Stimulated activated memory B cell treated with anti-CD40 and anti-IgM and Interleukin-4, amounts not matched to agents 10 μg/mL and 1 μg/mL and 100 μg/mL, for 72 hours (primary cell): ENCODE measurements around the gene C4orf36.

ENCODE experiments used
- ATAC-seq: fragments of 150-1000 bp; cut with Tn5 transposase; 2 replicates; pipeline ENCODE4 v1.10.0; 2021
- H3K27ac Mint-ChIP-seq: one replicate; pipeline ENCODE4 v1.8.0; 2022; ENCODE audit warnings: mild to moderate bottlenecking, mixed read lengths
- H3K27me3 Mint-ChIP-seq: one replicate; pipeline ENCODE4 v1.8.0; 2022; ENCODE audit warnings: mixed read lengths
- H3K36me3 Mint-ChIP-seq: one replicate; pipeline ENCODE4 v1.8.0; 2022; ENCODE audit warnings: mixed read lengths
- H3K4me1 Mint-ChIP-seq: one replicate; pipeline ENCODE4 v1.8.0; 2022; ENCODE audit warnings: mixed read lengths
- H3K4me3 Mint-ChIP-seq: one replicate; pipeline ENCODE4 v1.8.0; 2022; ENCODE audit warnings: mild to moderate bottlenecking, moderate library complexity, mixed read lengths
- H3K9me3 Mint-ChIP-seq: one replicate; pipeline ENCODE4 v1.8.0; 2022; ENCODE audit warnings: mixed read lengths

C4orf36 gene, protein sequence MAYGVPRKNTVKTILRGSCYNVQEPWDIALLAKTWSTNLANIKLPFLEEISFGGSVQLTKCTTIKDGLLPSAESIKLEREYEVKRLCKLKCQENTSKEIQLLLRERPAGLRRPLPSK

GRCh38 chr4:86891762-86892635 is at the start of gene C4orf36:
C4orf36 (minus strand) TSS chr4:86892422; CDS start chr4:86891520, 902 bp downstream.
- peaks cover 5% of the 10 kb centered on the region for H3K4me1 Mint-ChIP-seq
- H3K36me3 Mint-ChIP-seq, result no peaks in the 10 kb centered on the region
- H3K4me3 Mint-ChIP-seq, result peak within 1 kb of the TSS; percentile 65
- ATAC-seq, result peak; percentile 71
- H3K9me3 Mint-ChIP-seq, result no peaks in the 10 kb centered on the region
- H3K27me3 Mint-ChIP-seq, result peaks cover 36% of the 10 kb centered on the region
- H3K27ac Mint-ChIP-seq, result no peak within 1 kb of the TSS

DNA sequence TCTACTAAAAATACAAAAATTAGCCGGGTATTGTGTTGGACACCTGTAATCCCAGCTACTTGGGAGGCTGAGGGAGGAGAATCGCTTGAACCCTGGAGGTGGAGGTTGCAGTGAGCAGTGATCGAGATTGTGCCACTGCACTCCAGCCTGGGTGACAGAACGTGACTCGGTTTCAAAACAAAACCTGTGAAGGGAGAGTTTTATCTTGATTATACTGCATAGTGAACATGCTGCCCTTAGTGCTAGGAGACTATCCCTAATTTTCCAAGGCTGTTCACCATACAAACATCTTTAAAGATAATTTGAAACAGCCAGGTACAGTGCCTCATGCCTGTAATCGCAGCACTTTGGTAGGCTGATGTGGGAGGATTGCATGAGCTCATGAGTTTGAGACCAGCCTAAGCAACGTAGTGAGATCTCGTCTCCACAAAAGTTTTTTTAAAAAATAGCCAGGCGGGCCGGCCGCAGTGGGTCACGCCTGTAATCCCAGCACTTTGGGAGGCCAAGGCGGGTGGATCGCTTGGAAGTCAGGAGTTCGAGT is 48.8 kb upstream of the C4orf36 start:
- Mint-ChIP-seq H3K4me1 (peaks cover 72% of the 10 kb centered on the region), H3K4me3 (no peak overlapping the region), H3K27me3 (no peaks in the 10 kb centered on the region), H3K27ac (no peak overlapping the region), H3K36me3 (no peaks in the 10 kb centered on the region), H3K9me3 (no peaks in the 10 kb centered on the region)
- no peak for ATAC-seq

DNA sequence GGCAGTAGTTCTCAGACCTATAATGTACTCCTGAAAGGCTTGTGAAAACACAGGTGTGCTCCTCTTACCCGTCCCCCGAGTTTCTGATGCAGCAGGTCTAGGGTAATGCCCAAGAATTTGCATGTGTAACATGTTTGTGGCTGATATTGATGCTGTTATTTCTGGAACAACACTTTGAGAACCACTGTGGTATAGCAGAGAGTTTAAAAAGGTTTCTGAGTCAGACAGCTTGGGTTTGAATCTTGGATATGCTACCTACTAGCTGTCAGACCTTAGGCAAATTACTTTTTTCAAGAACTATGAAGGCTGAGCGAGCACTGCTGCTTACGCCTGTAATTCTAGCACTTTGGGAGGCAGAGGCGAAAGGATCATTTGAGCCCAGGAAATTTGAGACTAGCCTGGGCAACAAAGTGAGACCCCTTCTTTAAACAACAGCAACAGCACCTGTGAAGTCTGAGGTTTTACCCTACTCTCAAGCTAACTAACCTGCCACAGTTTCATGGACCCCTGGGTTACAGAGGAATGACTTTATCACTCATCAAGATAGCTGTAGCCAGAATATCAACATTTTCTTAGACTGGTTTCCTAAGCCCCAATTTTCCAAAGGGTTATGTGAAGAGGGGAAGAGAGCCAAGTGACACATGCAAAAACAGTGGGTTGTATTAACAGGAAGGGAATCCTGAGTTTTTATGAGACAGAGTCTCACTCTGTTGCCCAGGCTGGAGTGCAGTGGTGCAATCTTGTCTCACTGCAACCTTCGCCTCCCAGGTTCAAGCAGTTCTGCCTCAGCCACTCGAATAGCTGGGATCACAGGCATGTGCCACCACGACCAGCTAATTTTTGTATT is 47.7 kb upstream of the C4orf36 start:
- Mint-ChIP-seq H3K9me3 (no peaks in the 10 kb centered on the region), H3K36me3 (no peaks in the 10 kb centered on the region), H3K4me3 (peak overlapping the region; percentile 40), H3K4me1 (peaks cover 69% of the 10 kb centered on the region), H3K27ac (peak overlapping the region; percentile 69), H3K27me3 (no peaks in the 10 kb centered on the region)
- peak; percentile 80 for ATAC-seq

- Mint-ChIP-seq H3K27me3 (no peaks in the 10 kb centered on the region), H3K4me3 (peak overlapping the region; percentile 40), H3K27ac (peak overlapping the region; percentile 69), H3K4me1 (peaks cover 65% of the 10 kb centered on the region), H3K36me3 (no peaks in the 10 kb centered on the region), H3K9me3 (no peaks in the 10 kb centered on the region)
- ATAC-seq, result no peak
Measured at GRCh38 chr4:86938771-86939520, 46.7 kb upstream of the C4orf36 start.

DNA sequence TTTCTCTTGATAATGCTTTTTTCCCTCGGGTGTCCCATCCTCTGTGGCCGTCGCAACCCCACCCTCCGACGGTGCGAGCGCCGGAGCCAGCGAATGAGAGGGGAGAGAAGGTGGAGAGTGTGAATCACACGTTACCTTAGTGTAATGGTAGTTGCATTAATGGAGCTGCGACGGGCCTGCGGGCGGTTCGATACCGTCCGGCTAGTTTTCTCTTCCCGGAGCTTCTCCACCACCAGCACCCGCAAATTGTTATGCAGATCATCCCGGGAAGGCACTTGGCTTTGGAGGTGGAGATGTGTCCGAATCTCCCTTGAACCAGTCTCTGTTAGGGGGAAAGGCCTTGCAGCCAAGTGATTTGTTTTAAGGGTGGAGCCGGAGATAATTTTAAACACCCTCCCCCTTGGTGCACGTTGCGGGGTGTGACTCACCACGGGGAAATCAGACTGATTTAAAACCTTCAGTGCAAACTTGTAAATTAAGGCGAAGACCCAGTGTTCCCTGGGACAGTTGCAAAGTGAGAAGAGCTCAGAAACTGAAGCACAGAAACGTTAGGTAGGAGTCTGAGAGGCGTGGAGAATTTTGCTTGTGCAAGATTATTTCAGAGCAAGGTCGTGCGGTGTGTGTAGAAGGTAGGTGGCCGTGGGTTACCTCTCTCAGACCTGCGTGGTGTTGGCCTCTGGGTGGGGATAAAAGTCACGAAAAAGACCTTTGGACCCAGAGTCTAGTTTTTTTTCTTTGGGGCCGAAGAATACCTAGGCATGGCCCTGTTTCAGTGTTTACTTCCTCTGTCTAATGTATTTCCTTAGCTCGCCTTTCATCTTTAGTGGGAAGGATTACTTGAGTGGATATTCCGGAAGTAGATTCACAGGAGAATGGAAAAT is 43.9 kb upstream of the C4orf36 start:
- ATAC-seq, result peak; percentile 68
- Mint-ChIP-seq H3K36me3 (peaks cover 3% of the 10 kb centered on the region), H3K27ac (peak overlapping the region; percentile 86)

DNA sequence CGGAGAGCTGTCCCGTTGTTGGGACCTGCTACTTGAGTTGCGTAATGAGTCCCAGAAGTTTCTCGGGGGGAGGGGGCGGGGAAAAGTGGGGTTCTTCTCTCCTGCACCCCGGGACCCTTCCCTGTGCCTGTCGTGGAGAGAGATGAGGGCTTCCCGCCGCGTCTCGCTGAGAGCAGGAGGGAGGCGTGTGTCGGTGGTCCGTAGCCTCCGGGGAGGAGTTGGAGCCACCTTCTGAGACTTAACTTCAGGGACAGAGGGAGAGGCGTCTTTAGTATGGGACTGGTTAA is 43.3 kb upstream of the C4orf36 start:
- Mint-ChIP-seq H3K9me3 (no peaks in the 10 kb centered on the region), H3K27ac (peak overlapping the region; percentile 86), H3K4me3 (peak overlapping the region; percentile 92), H3K27me3 (no peaks in the 10 kb centered on the region), H3K36me3 (peaks cover 6% of the 10 kb centered on the region), H3K4me1 (peaks cover 56% of the 10 kb centered on the region)
- ATAC-seq, result no peak

More for the DNA sequence above, 43.9 kb upstream of the C4orf36 start:
- Mint-ChIP-seq H3K27me3 (no peaks in the 10 kb centered on the region), H3K4me3 (peak overlapping the region; percentile 92), H3K4me1 (peaks cover 60% of the 10 kb centered on the region), H3K9me3 (no peaks in the 10 kb centered on the region)

DNA sequence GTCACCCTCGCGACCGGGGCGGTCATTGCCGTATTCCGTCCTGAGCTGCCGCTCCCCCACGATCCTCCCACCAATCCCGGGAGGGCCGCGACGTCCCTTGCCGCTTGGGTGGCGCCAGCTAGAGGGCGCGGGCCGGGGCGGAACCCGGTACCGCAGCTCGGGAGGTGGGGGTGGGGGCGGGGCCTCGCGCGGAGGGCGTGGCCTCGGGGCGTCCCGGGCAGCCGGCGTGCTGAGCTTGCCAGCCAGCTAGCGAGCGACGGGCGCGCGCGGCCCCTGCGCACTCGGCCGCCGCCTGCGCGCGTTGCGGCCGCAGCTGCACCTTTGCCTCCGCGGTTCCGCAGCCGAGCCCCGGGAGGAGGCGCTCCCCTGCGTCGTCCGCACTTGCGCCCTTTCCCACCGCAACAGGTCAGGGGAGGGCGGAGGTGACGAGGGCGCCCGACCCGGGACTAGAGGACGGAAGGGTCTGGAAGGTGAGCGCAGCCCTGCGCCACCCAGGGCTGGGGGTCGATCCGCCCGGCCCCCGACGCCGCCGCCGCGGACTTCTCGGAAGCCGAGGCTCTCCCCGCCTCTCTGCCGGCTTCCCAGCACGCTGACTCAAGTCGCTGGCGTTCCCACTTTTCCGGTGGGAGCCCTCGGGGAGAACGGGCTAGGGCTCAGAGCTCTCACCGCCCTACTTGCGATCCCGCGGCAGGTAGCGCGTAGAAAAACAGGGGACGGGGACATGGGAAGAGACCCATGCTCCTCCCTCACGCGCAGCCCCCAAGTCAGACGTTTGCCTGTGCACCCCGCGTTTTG is 42.7 kb upstream of the C4orf36 start, which contains the start of gene AFF1:
Gene AFF1 (plus strand): TSS at position 241 of the 795 bp plus-strand sequence. CDS start 13,523 bp downstream, outside the sequence.
- peak within 1 kb of the TSS; percentile 86 for H3K27ac Mint-ChIP-seq
- H3K4me3 Mint-ChIP-seq, result peak within 1 kb of the TSS; percentile 92
- no peaks in the 10 kb centered on the region for H3K27me3 Mint-ChIP-seq
- ATAC-seq, result peak; percentile 87
- peaks cover 10% of the 10 kb centered on the region for H3K36me3 Mint-ChIP-seq
- no peaks in the 10 kb centered on the region for H3K9me3 Mint-ChIP-seq
- H3K4me1 Mint-ChIP-seq, result peaks cover 54% of the 10 kb centered on the region

GRCh38 chr4:86934147-86934770 is 42.0 kb upstream of the C4orf36 start:
- ATAC-seq, result no peak
- Mint-ChIP-seq H3K36me3 (peaks cover 15% of the 10 kb centered on the region), H3K4me3 (peak overlapping the region; percentile 87), H3K27ac (peak overlapping the region; percentile 86), H3K27me3 (no peaks in the 10 kb centered on the region), H3K4me1 (peaks cover 53% of the 10 kb centered on the region), H3K9me3 (no peaks in the 10 kb centered on the region)

GRCh38 chr4:86928400-86929255 is 36.4 kb upstream of the C4orf36 start:
- Mint-ChIP-seq H3K27me3 (no peaks in the 10 kb centered on the region), H3K9me3 (no peaks in the 10 kb centered on the region), H3K4me1 (peaks cover 30% of the 10 kb centered on the region), H3K27ac (peak overlapping the region; percentile 48), H3K36me3 (peaks cover 15% of the 10 kb centered on the region), H3K4me3 (no peak overlapping the region)
- ATAC-seq, result peak; percentile 61

DNA sequence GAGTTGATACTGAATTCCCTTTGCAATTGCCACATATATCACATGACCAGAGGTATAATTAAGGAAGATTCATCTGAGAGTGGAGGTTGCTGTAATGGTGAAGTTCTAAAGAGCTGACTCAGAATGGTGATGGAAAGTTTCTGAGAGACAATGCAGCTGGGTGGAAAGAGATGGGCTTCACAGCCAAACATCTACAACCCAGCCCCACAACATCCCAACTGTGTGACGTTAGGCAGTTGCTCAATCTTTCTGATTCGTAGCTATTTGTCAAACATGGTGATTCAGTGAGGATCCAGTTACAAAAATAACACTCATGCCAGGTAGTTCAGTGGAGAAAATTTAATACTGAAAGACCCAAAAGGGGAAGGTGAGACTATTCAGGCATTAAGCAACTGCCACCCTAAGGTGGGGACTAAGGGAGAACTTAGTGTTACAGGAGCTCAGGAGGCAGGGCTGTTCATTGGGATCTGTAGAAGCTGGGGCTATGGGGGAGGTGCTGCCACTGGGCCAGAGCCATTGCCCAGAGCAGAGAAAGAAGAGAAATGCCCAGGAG is 35.7 kb upstream of the C4orf36 start:
- Mint-ChIP-seq H3K9me3 (no peaks in the 10 kb centered on the region), H3K4me1 (peaks cover 28% of the 10 kb centered on the region), H3K36me3 (peaks cover 15% of the 10 kb centered on the region), H3K4me3 (peak overlapping the region; percentile 55), H3K27ac (peak overlapping the region; percentile 48), H3K27me3 (no peaks in the 10 kb centered on the region)
- ATAC-seq, result peak; percentile 63

GRCh38 chr4:86926435-86927086 is 34.3 kb upstream of the C4orf36 start:
- H3K27me3 Mint-ChIP-seq, result no peaks in the 10 kb centered on the region
- no peak overlapping the region for H3K27ac Mint-ChIP-seq
- peaks cover 15% of the 10 kb centered on the region for H3K36me3 Mint-ChIP-seq
- no peaks in the 10 kb centered on the region for H3K9me3 Mint-ChIP-seq
- ATAC-seq, result no peak
- peaks cover 36% of the 10 kb centered on the region for H3K4me1 Mint-ChIP-seq
- H3K4me3 Mint-ChIP-seq, result no peak overlapping the region
